NT2/D1 (cell line): ENCODE results near the gene DHPS.

Experiments used
- DNase-seq: peaks from one replicate; pipeline ENCODE4 v3.0.0-alpha.2; 2011; ENCODE audit warnings: low read depth, low spot score
- H3K27me3 ChIP-seq: 2 replicates; pipeline ENCODE4 v1.6.0; 2011; ENCODE audit warnings: mild to moderate bottlenecking; ENCODE audit not compliant: insufficient read length, insufficient read depth
- H3K36me3 ChIP-seq: 2 replicates; pipeline ENCODE4 v1.6.1; 2011; ENCODE audit warnings: mild to moderate bottlenecking, low read length, mixed read lengths; ENCODE audit not compliant: insufficient read depth, insufficient read length
- H3K4me1 ChIP-seq: 2 replicates; pipeline ENCODE4 v1.5.1; 2011; ENCODE audit not compliant: insufficient read depth, insufficient read length
- H3K4me3 ChIP-seq: 2 replicates; pipeline ENCODE4 v1.5.1; 2011; ENCODE audit warnings: low read depth; ENCODE audit not compliant: insufficient read length
- H3K9ac ChIP-seq: 2 replicates; pipeline ENCODE4 v1.6.0; 2011; ENCODE audit warnings: low read depth; ENCODE audit not compliant: insufficient read length
- H3K9me3 ChIP-seq: 2 replicates; pipeline ENCODE4 v1.5.1; 2011; ENCODE audit warnings: mild to moderate bottlenecking, low read length; ENCODE audit not compliant: insufficient read depth
- SUZ12 ChIP-seq: IDR thresholded peaks from 2 replicates; pipeline ENCODE4 v1.6.1; 2011; ENCODE audit not compliant: insufficient read length, insufficient read depth; ENCODE audit errors: extremely low read depth
- YY1 ChIP-seq: IDR thresholded peaks from 2 replicates; pipeline ENCODE4 v1.6.1; 2011; ENCODE audit not compliant: insufficient read length, insufficient read depth
- ZNF274 ChIP-seq: IDR thresholded peaks from 2 replicates; pipeline ENCODE4 v1.6.1; 2011; ENCODE audit warnings: mild to moderate bottlenecking, low read depth, low read length

DHPS gene

GRCh38 chr19:12638611-12639182, 43.0 kb downstream of the DHPS start:
- H3K4me1 ChIP-seq = peaks cover 2% of the 10 kb centered on the region
- no peak overlapping the region for H3K4me3 ChIP-seq
- no peaks in the 10 kb centered on the region for H3K9me3 ChIP-seq
- H3K36me3 ChIP-seq = peaks cover 3% of the 10 kb centered on the region
- H3K9ac ChIP-seq = no peak overlapping the region
- no peaks in the 10 kb centered on the region for H3K27me3 ChIP-seq
- TF ChIP-seq ZNF274 (no peak), SUZ12 (no peak), YY1 (no peak)
- no peak for DNase-seq

GRCh38 chr19:12636631-12637030, 45.0 kb downstream of the DHPS start:
- no peak for TF ChIP-seq SUZ12
- no peak for TF ChIP-seq YY1
- TF ChIP-seq ZNF274 = no peak

GRCh38 chr19:12629215-12629614, 52.5 kb downstream of the DHPS start:
- H3K9ac ChIP-seq = no peak overlapping the region
- peaks cover 65% of the 10 kb centered on the region for H3K9me3 ChIP-seq
- TF ChIP-seq YY1 = no peak
- no peak for TF ChIP-seq SUZ12
- no peak for TF ChIP-seq ZNF274
- H3K4me3 ChIP-seq = no peak overlapping the region
- no peaks in the 10 kb centered on the region for H3K4me1 ChIP-seq
- H3K27me3 ChIP-seq = no peaks in the 10 kb centered on the region
- peaks cover 74% of the 10 kb centered on the region for H3K36me3 ChIP-seq
- no peak for DNase-seq

More at GRCh38 chr19:12636631-12637030, 45.0 kb downstream of the DHPS start:
- Histone ChIP-seq H3K4me3 (no peak overlapping the region), H3K36me3 (peaks cover 10% of the 10 kb centered on the region), H3K27me3 (no peaks in the 10 kb centered on the region), H3K4me1 (peaks cover 2% of the 10 kb centered on the region), H3K9me3 (no peaks in the 10 kb centered on the region), H3K9ac (no peak overlapping the region)
- no peak for DNase-seq

- Histone ChIP-seq H3K9me3 (peaks cover 74% of the 10 kb centered on the region), H3K36me3 (peaks cover 80% of the 10 kb centered on the region)
- no peak for DNase-seq
Observed at GRCh38 chr19:12628040-12629022, 53.3 kb downstream of the DHPS start.

GRCh38 chr19:12626958-12627357, 54.7 kb downstream of the DHPS start:
- no peak overlapping the region for H3K4me3 ChIP-seq
- no peaks in the 10 kb centered on the region for H3K27me3 ChIP-seq
- TF ChIP-seq ZNF274 (no peak), SUZ12 (no peak), YY1 (no peak)
- DNase-seq = no peak
- H3K4me1 ChIP-seq = no peaks in the 10 kb centered on the region
- no peak overlapping the region for H3K9ac ChIP-seq
- H3K36me3 ChIP-seq = peaks cover 73% of the 10 kb centered on the region
- H3K9me3 ChIP-seq = peaks cover 80% of the 10 kb centered on the region

More at GRCh38 chr19:12628040-12629022, 53.3 kb downstream of the DHPS start:
- Histone ChIP-seq H3K27me3 (no peaks in the 10 kb centered on the region), H3K4me1 (no peaks in the 10 kb centered on the region), H3K4me3 (no peak overlapping the region), H3K9ac (no peak overlapping the region)
- TF ChIP-seq YY1 = no peak
- peak; percentile 78 for TF ChIP-seq ZNF274
